Hematopoietic multipotent progenitor cell treated with erythropoietin and hydrocortisone succinate and interleukin-3 and kit ligand, for 6 days (in vitro differentiated cells): ENCODE results near the gene TNPO1.
A peak's percentile ranks its signal among the peaks of the same experiment; 100 is the strongest.
"Not testable (repeated sequence)": the region's sequence is repeated elsewhere in the genome, so short reads cannot be mapped to it uniquely, and the experiment has no call there.

Source experiments
- DNase-seq: peaks from one replicate; pipeline ENCODE4 v3.0.0-alpha.2; 2015

Gene TNPO1

GRCh38 chr5:72855821-72856220, 39.4 kb downstream of the TNPO1 start:
- no peak for DNase-seq

GRCh38 chr5:72857396-72857795, 40.9 kb downstream of the TNPO1 start:
- no peak for DNase-seq

- no peak for DNase-seq
Measured at GRCh38 chr5:72859127-72859526, 42.7 kb downstream of the TNPO1 start.

GRCh38 chr5:72860499-72860898, 44.0 kb downstream of the TNPO1 start:
- DNase-seq: no peak

- DNase-seq: no peak
Measured at GRCh38 chr5:72871366-72872024, 55.0 kb downstream of the TNPO1 start.

- no peak for DNase-seq
Measured at GRCh38 chr5:72878854-72879253, 62.4 kb downstream of the TNPO1 start.

GRCh38 chr5:72882989-72883388, 66.5 kb downstream of the TNPO1 start:
- no peak for DNase-seq

- DNase-seq: no peak
Measured at GRCh38 chr5:72883850-72884249, 67.4 kb downstream of the TNPO1 start.

GRCh38 chr5:72884892-72885291, 68.4 kb downstream of the TNPO1 start:
- DNase-seq: no peak

GRCh38 chr5:72885824-72886223, 69.4 kb downstream of the TNPO1 start:
- no peak for DNase-seq

GRCh38 chr5:72888595-72888994, 72.1 kb downstream of the TNPO1 start:
- no peak for DNase-seq

- DNase-seq: no peak
Measured at GRCh38 chr5:72889324-72889723, 72.9 kb downstream of the TNPO1 start.

GRCh38 chr5:72892846-72893245, 76.4 kb downstream of the TNPO1 start:
- no peak for DNase-seq

GRCh38 chr5:72895758-72896157, 79.3 kb downstream of the TNPO1 start:
- no peak for DNase-seq

- DNase-seq: no peak
Measured at GRCh38 chr5:72906806-72907205, 90.3 kb downstream of the TNPO1 start.

- no peak for DNase-seq
Measured at GRCh38 chr5:72908664-72909063, 92.2 kb downstream of the TNPO1 start.

GRCh38 chr5:72917371-72917776, 100.9 kb downstream of the TNPO1 start:
- no peak for DNase-seq

GRCh38 chr5:72920690-72921502, 104.4 kb downstream of the TNPO1 start:
- DNase-seq: peak; percentile 78

- DNase-seq: peak; percentile 82
Measured at GRCh38 chr5:72921886-72922285, 105.4 kb downstream of the TNPO1 start.

GRCh38 chr5:72922422-72922821, 106.0 kb downstream of the TNPO1 start:
- DNase-seq: peak; percentile 44

- DNase-seq: no peak
Measured at GRCh38 chr5:72925336-72926010, 109.0 kb downstream of the TNPO1 start.

GRCh38 chr5:72932686-72933085, 116.2 kb downstream of the TNPO1 start:
- not testable (repeated sequence) for DNase-seq

- DNase-seq: not testable (repeated sequence)
Measured at GRCh38 chr5:72934953-72935725, 118.7 kb downstream of the TNPO1 start.
